HG03097 (cell line): ENCODE results near the gene SLC12A3.
"Not testable (repeated sequence)": the region's sequence is repeated elsewhere in the genome, so short reads cannot be mapped to it uniquely, and the experiment has no call there.

Source experiments
- ATAC-seq: cut with Tn5 transposase; IDR thresholded peaks from one replicate; pipeline ENCODE4 v1.9.1; 2021; ENCODE audit not compliant: unreplicated experiment, low FRiP score

The SLC12A3 gene

GRCh38 chr16:56868175-56868574 is 3.2 kb downstream of the SLC12A3 start:
- ATAC-seq, result no peak

- not testable (repeated sequence) for ATAC-seq
Observed at GRCh38 chr16:56868766-56869165, 3.8 kb downstream of the SLC12A3 start.

- no peak for ATAC-seq
Observed at GRCh38 chr16:56869513-56870275, 4.7 kb downstream of the SLC12A3 start.

- ATAC-seq, result no peak
Observed at GRCh38 chr16:56870276-56870888, 5.4 kb downstream of the SLC12A3 start.

- ATAC-seq, result no peak
Observed at GRCh38 chr16:56871172-56871593, 6.2 kb downstream of the SLC12A3 start.

GRCh38 chr16:56872863-56873391 is 7.9 kb downstream of the SLC12A3 start:
- no peak for ATAC-seq

- ATAC-seq, result no peak
Observed at GRCh38 chr16:56874800-56875199, 9.8 kb downstream of the SLC12A3 start.

GRCh38 chr16:56876048-56876447 is 11.0 kb downstream of the SLC12A3 start:
- no peak for ATAC-seq

- no peak for ATAC-seq
Observed at GRCh38 chr16:56877486-56878182, 12.6 kb downstream of the SLC12A3 start.

GRCh38 chr16:56878282-56878854 is 13.4 kb downstream of the SLC12A3 start:
- no peak for ATAC-seq

- ATAC-seq, result no peak
Observed at GRCh38 chr16:56879276-56879675, 14.3 kb downstream of the SLC12A3 start.

GRCh38 chr16:56880176-56880575 is 15.2 kb downstream of the SLC12A3 start:
- ATAC-seq, result no peak

GRCh38 chr16:56880685-56881084 is 15.7 kb downstream of the SLC12A3 start:
- no peak for ATAC-seq

- no peak for ATAC-seq
Observed at GRCh38 chr16:56882077-56882800, 17.2 kb downstream of the SLC12A3 start.

GRCh38 chr16:56883586-56883985 is 18.6 kb downstream of the SLC12A3 start:
- ATAC-seq, result no peak

GRCh38 chr16:56884026-56884582 is 19.1 kb downstream of the SLC12A3 start:
- ATAC-seq, result no peak

- not testable (repeated sequence) for ATAC-seq
Observed at GRCh38 chr16:56884929-56885328, 19.9 kb downstream of the SLC12A3 start.

- ATAC-seq, result no peak
Observed at GRCh38 chr16:56885446-56886162, 20.6 kb downstream of the SLC12A3 start.

GRCh38 chr16:56886296-56886695 is 21.3 kb downstream of the SLC12A3 start:
- ATAC-seq, result no peak
